GM21619 (cell line): Measurements from ENCODE around the gene LRRC36.
"Not testable (repeated sequence)": the region's sequence is repeated elsewhere in the genome, so short reads cannot be mapped to it uniquely, and the experiment has no call there.

Source experiments
- ATAC-seq: cut with Tn5 transposase; IDR thresholded peaks from one replicate; pipeline ENCODE4 v1.9.1; 2021; ENCODE audit not compliant: unreplicated experiment

LRRC36 gene

DNA sequence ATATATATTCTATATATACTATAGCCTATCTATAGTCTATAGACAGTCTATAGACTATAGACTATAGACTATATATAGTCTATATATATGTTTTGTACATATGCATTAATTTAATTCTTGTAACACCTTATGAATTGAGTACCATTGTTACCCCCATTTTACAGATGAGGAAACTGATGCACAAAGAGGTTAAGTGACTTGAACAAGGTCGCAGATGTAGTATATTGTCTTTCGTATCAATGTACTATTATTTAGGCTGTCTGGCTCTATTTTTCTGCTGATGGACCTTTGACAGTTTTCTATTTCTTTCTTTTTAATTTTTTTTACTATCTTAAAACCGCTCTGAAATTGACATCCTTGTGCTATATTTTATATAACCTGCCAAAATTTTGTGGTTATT, 14.6 kb downstream of the LRRC36 start:
- no peak for ATAC-seq

- ATAC-seq = no peak
These were observed 16.0 kb downstream of the LRRC36 start for GRCh38 chr16:67342616-67343015.

DNA sequence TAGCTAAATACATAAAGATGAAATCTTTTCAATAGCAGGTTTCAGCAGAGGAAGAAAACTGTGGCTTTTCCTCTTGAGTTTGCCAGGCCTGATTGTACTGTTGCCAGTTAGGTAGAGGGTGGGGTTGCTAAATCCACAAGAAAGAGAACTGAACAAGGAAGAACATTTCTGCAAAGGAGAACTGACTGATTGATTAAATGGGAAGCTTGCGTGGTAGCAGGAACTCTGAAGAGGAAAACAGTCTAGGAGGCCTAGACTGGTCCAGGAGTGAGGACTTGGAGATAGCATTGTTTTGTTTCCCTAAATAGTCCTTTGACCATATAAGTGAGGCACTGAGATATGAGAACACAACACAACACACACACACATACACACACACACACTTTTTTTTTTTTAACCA, 18.8 kb downstream of the LRRC36 start:
- ATAC-seq = no peak

- ATAC-seq = no peak
These were observed 19.7 kb downstream of the LRRC36 start for GRCh38 chr16:67346341-67346740.

GRCh38 chr16:67349172-67349571, 22.6 kb downstream of the LRRC36 start:
- ATAC-seq = no peak

GRCh38 chr16:67350324-67350723, 23.7 kb downstream of the LRRC36 start:
- no peak for ATAC-seq

GRCh38 chr16:67352463-67352862, 25.8 kb downstream of the LRRC36 start:
- not testable (repeated sequence) for ATAC-seq

- ATAC-seq = no peak
These were observed 29.8 kb downstream of the LRRC36 start for GRCh38 chr16:67356396-67356795.

DNA sequence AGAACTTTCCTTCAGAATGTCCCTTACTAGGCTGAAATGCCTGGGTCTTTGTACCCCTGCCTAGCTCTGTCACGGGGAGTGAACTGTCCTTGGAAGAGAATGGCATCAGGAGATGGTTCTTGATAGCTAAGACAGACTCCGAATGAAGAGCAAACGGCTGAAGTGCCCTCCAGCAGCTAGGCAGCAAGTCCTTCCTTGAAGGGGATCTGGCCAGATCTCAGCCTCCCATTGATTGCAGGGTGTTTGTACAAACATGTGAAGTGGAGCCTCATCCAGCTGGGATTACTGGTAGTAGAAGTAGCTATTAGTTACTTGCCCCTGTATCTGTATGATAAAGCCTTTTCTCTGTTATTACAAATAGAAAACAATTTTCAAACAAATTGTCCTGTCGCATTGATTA, 30.9 kb downstream of the LRRC36 start:
- ATAC-seq = no peak

- ATAC-seq = not testable (repeated sequence)
These were observed 33.1 kb downstream of the LRRC36 start for GRCh38 chr16:67359540-67360269.

- ATAC-seq = no peak
These were observed 34.4 kb downstream of the LRRC36 start for GRCh38 chr16:67361038-67361437.

- no peak for ATAC-seq
These were observed 38.1 kb downstream of the LRRC36 start for GRCh38 chr16:67364600-67365235.

DNA sequence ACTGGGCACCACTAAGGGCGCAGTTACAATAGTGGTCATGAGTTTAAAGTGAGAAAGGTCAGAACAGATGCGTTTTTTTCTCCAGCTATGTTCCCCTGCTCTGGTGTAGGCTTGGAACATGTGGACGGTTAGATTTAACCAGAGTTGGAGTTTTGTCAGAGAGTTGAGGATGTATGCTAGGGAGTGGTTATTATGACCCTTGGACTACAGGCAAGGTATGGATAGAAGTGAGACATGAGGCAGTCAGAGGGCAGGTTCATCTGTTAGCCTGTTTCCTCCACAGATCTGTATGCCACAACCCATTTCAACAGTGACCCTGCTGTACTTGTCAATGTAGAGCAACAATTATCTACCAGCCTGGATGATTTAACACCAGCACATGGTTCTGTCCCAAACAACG, 44.0 kb downstream of the LRRC36 start:
- no peak for ATAC-seq

DNA sequence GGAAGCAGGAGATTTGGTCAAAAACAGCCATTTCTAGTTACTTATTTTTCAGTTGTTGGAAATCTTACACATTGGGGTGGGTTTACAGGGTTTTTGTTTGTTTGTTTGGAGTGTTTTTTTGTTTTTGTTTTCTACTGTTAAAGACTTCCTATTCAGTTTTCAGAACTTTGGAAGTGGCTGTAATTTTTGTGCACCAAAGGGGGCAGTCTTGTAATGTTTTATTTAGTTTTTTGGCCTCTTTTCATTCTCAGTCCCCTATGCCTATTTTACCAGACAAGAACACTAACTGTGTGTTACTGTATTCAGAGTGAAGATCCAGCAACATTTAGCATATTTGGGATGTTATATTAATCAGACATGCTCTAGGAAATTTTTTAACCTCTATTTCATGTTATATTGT, 46.0 kb downstream of the LRRC36 start:
- ATAC-seq = no peak

DNA sequence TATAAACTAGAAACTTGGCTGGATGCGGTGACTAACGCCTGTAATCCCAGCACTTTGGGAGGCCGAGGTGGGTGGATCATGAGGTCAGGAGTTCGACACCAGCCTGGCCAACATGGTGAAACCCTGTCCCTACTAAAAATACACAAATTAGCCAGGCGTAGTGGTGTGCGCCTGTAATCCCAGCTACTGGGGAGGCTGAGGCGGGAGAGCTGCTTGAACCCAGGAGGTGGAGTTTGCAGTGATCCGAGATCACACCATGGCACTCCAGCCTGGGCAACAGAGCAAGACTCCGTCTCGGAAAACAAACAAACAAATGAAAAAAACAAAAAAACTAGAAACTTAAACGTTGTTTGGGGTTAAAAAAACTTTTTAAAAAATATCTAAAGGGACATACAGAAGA, 49.4 kb downstream of the LRRC36 start:
- not testable (repeated sequence) for ATAC-seq

- no peak for ATAC-seq
These were observed 52.0 kb downstream of the LRRC36 start for GRCh38 chr16:67378642-67379041.

DNA sequence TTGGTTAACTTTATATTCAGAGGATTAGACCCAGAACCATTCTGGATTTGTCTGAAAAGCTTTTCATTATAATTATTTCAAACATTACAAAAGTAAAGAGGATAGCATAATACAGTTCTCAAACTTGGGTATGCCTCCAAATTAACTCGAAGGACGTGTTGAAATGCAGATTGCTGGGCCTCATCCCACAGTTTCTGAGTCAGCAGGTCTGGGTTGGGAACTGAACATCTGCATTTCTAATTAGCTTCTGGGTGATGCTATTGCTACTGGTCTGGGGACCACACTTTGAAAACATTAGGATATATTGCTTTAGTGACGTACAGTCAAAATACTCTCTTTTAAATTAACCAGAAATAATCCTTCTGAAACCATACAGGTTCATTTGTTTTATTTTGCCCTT, 56.7 kb downstream of the LRRC36 start:
- ATAC-seq = no peak

GRCh38 chr16:67384778-67385510, 58.3 kb downstream of the LRRC36 start:
- no peak for ATAC-seq

- no peak for ATAC-seq
These were observed 60.3 kb downstream of the LRRC36 start for GRCh38 chr16:67386861-67387455.

DNA sequence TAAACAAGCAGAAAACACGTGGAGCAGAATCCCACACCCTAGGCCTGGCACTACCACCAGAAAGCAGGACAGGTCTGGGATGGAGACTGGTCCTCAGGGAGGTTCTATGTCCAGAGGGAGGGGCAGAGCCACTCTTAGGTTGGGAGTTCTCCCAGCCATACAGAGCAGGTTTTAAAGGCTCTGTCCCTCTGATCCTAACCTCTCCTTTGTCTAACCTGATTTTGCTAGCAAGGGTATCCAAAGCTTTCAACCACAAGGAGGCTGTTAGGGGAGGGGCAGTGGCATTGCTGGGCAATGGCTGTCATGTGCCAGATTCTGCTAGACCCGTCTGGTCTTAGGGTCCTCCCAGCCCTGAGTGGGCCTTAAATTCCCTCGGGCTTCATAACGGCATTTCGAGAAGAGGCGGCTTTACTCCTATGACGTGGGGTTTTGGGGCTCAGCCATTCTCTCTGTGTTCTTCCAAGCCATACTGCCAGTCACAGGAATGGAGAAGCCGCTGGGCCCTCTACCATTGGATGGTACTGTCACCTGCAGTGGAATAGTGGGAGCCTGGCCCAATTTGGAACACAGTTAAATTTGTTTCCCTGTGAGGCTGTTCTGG, 61.0 kb downstream of the LRRC36 start:
- ATAC-seq = no peak

DNA sequence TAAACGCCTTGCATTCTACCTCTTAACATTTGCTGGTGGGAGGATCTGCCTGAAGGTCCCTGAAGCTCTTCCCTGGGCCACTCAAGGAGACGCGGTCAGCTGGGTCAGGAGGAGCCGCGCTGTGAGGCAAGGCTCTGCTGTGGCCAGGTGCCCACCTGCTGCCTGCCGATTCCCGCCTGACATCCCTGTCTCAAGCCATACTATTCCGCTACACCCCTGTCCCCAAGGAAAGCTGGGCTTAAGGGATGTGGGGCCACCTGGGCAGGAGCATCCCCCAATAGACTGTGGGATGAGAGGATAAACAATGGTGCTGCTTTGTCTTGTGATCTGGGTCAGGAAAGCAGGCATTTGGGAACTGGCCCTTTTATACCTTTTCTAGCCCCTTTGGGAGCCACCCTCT, 61.6 kb downstream of the LRRC36 start:
- no peak for ATAC-seq
